ENCODE results near the gene SRBD1. TPM values are rescaled to one million over a fixed set of nuclear protein-coding genes. Genes with fewer than 3 reads are reported as not detected.

The SRBD1 gene
- total RNA-seq, 1 experiment from 2014 or later: 20.6 TPM

GRCh38 chr2:45518546-45518945 is 92.5 kb downstream of the SRBD1 start:
- no peak for DNase-seq (ENCODE audit: low read depth, low spot score)
- Histone ChIP-seq H4K20me1 (ENCODE audit: insufficient read depth) (no peaks in the 10 kb centered on the region), H3K9ac (ENCODE audit: low read length) (no peak overlapping the region), H3K79me2 (ENCODE audit: insufficient read depth, low read length) (no peaks in the 10 kb centered on the region), H3K9me2 (ENCODE audit: insufficient read depth) (0 out of 2 replicates have a peak, but pooled peaks cover 3% of the 10 kb centered on the region), H3K4me1 (ENCODE audit: control insufficient read depth in 1 of 2, insufficient read depth in 2 of 2, low read length in 2 of 2) (no peaks in the 10 kb centered on the region), H3K9me3 (ENCODE audit: control insufficient read depth in 1 of 2, insufficient read depth in 1 of 2, low read depth in 1 of 2, low read length in 2 of 2) (no peaks in the 10 kb centered on the region), H2AFZ (ENCODE audit: low read depth, low read length, poor library complexity, severe bottlenecking) (no peak overlapping the region), H3K27me3 (ENCODE audit: insufficient read depth, low read length) (no peaks in the 10 kb centered on the region), H3K4me3 (replicated peaks in 1 of 2; ENCODE audit: low read depth in 1 of 2, low read length in 2 of 2) (no peak overlapping the region), H3K27ac (ENCODE audit: low read depth, low read length) (no peak overlapping the region), H3K4me2 (ENCODE audit: low read length) (no peak overlapping the region), H3K36me3 (ENCODE audit: control insufficient read depth in 1 of 2, insufficient read depth in 2 of 2, low read length in 2 of 2) (no peaks in the 10 kb centered on the region)
- BruUV-seq (replicated peaks): no TSS peak
- CTCF ChIA-PET: no interaction called here
- RAD21 ChIA-PET (ENCODE audit: low non-redundant PET in 1 of 2, low total read pairs in 2 of 2, uncharacterized antibody in 2 of 2, unreplicated experiment in 2 of 2): interaction anchor here in 1 of 2 experiments (0.7 kb wide), 1 partner anchor 1848 kb away, joined by 5 read pairs; no protein-coding TSS in a partner anchor
- POLR2A ChIA-PET: no interaction called here
- ATAC-seq: no peak
- intact Hi-C loops (cut with micrococcal nuclease): no loop called here
- no peak for TF ChIP-seq EZH2phosphoT487 (IDR thresholded peaks at IDR 0.05; ENCODE audit: borderline replicate concordance)
- no peak for TF ChIP-seq SRF (IDR thresholded peaks at IDR 0.05; ENCODE audit: low read depth)

- intact Hi-C loops (cut with micrococcal nuclease): no loop called here
- Histone ChIP-seq H4K20me1 (ENCODE audit: insufficient read depth) (no peaks in the 10 kb centered on the region), H3K27ac (ENCODE audit: low read depth, low read length) (no peak overlapping the region), H3K27me3 (ENCODE audit: insufficient read depth, low read length) (no peaks in the 10 kb centered on the region), H3K9me3 (ENCODE audit: control insufficient read depth in 1 of 2, insufficient read depth in 1 of 2, low read depth in 1 of 2, low read length in 2 of 2) (no peaks in the 10 kb centered on the region), H3K4me3 (replicated peaks in 1 of 2; ENCODE audit: low read depth in 1 of 2, low read length in 2 of 2) (no peak overlapping the region), H3K9me2 (ENCODE audit: insufficient read depth) (no peaks in the 10 kb centered on the region), H3K4me2 (ENCODE audit: low read length) (no peak overlapping the region), H3K4me1 (ENCODE audit: control insufficient read depth in 1 of 2, insufficient read depth in 2 of 2, low read length in 2 of 2) (no peaks in the 10 kb centered on the region), H3K79me2 (ENCODE audit: insufficient read depth, low read length) (no peaks in the 10 kb centered on the region), H3K36me3 (ENCODE audit: control insufficient read depth in 1 of 2, insufficient read depth in 2 of 2, low read length in 2 of 2) (no peaks in the 10 kb centered on the region), H2AFZ (ENCODE audit: low read depth, low read length, poor library complexity, severe bottlenecking) (no peak overlapping the region), H3K9ac (ENCODE audit: low read length) (no peak overlapping the region)
- ChIA-PET POLR2A (no interaction called here), RAD21 (ENCODE audit: low non-redundant PET in 1 of 2, low total read pairs in 2 of 2, uncharacterized antibody in 2 of 2, unreplicated experiment in 2 of 2) (no interaction called here), CTCF (no interaction called here)
- no peak for ATAC-seq
- BruUV-seq (replicated peaks): no TSS peak
- no peak for DNase-seq (ENCODE audit: low read depth, low spot score)
- no peak for TF ChIP-seq EZH2 (IDR thresholded peaks at IDR 0.05)
- no peak for TF ChIP-seq ZFX (IDR thresholded peaks at IDR 0.05)
- no peak for TF ChIP-seq ZNF274 (IDR thresholded peaks at IDR 0.05; ENCODE audit: low read depth, low read length)
- no peak for TF ChIP-seq SRF (IDR thresholded peaks at IDR 0.05; ENCODE audit: low read depth)
- no peak for TF ChIP-seq POLR2A (IDR thresholded peaks at IDR 0.05; ENCODE audit: borderline replicate concordance, extremely low read depth, insufficient read depth, insufficient read length)
- no peak for TF ChIP-seq CTCF (IDR thresholded peaks at IDR 0.05 in 2 of 3, conservative IDR thresholded peaks at IDR 0.05 in 1 of 3; ENCODE audit: borderline replicate concordance in 1 of 3, insufficient read depth in 1 of 3, low read depth in 2 of 3, low read length in 2 of 3)
- TF ChIP-seq FOSL1 (IDR thresholded peaks at IDR 0.05; ENCODE audit: low read depth): no peak
- no peak for TF ChIP-seq ATF3 (IDR thresholded peaks at IDR 0.05)
- TF ChIP-seq TCF7L2 (IDR thresholded peaks at IDR 0.05; ENCODE audit: borderline replicate concordance, extremely low read depth, insufficient read depth, insufficient read length): no peak
- no peak for TF ChIP-seq EGR1 (IDR thresholded peaks at IDR 0.05; ENCODE audit: low read depth)
- no peak for TF ChIP-seq REST (IDR thresholded peaks at IDR 0.05; ENCODE audit: low read depth)
- no peak for TF ChIP-seq ELF1 (IDR thresholded peaks at IDR 0.05; ENCODE audit: borderline replicate concordance, low read depth)
- no peak for TF ChIP-seq JUND (IDR thresholded peaks at IDR 0.05)
- no peak for TF ChIP-seq MAX (IDR thresholded peaks at IDR 0.05)
- no peak for TF ChIP-seq SP1 (IDR thresholded peaks at IDR 0.05; ENCODE audit: low read depth)
These were observed 100.2 kb downstream of the SRBD1 start for GRCh38 chr2:45510701-45511420.

All from HCT116 (cell line).